Measurements from ENCODE around the gene NEURL1B.

GRCh38 chr5:172680921-172681320 lies 39.9 kb downstream of the NEURL1B start:
- TF ChIP-seq CTCF (IDR thresholded peaks at IDR 0.05; ENCODE audit: insufficient read depth, low read length) (no peak), POLR2AphosphoS5 (IDR thresholded peaks at IDR 0.05; ENCODE audit: low read depth) (no peak), GABPA (IDR thresholded peaks at IDR 0.05; ENCODE audit: low read depth) (no peak)
- TF ChIP-seq, protein P1, sequence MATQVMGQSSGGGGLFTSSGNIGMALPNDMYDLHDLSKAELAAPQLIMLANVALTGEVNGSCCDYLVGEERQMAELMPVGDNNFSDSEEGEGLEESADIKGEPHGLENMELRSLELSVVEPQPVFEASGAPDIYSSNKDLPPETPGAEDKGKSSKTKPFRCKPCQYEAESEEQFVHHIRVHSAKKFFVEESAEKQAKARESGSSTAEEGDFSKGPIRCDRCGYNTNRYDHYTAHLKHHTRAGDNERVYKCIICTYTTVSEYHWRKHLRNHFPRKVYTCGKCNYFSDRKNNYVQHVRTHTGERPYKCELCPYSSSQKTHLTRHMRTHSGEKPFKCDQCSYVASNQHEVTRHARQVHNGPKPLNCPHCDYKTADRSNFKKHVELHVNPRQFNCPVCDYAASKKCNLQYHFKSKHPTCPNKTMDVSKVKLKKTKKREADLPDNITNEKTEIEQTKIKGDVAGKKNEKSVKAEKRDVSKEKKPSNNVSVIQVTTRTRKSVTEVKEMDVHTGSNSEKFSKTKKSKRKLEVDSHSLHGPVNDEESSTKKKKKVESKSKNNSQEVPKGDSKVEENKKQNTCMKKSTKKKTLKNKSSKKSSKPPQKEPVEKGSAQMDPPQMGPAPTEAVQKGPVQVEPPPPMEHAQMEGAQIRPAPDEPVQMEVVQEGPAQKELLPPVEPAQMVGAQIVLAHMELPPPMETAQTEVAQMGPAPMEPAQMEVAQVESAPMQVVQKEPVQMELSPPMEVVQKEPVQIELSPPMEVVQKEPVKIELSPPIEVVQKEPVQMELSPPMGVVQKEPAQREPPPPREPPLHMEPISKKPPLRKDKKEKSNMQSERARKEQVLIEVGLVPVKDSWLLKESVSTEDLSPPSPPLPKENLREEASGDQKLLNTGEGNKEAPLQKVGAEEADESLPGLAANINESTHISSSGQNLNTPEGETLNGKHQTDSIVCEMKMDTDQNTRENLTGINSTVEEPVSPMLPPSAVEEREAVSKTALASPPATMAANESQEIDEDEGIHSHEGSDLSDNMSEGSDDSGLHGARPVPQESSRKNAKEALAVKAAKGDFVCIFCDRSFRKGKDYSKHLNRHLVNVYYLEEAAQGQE (IDR thresholded peaks at IDR 0.05; ENCODE audit: insufficient replicate concordance, low read depth): no peak

Measured in HL-60 (cell line).